Measurements from ENCODE around the gene KAZALD1.

The KAZALD1 gene

GRCh38 chr10:101070098-101070497 is 8.3 kb downstream of the KAZALD1 start:
- DNase-seq, result no peak

GRCh38 chr10:101071267-101071884 is 9.6 kb downstream of the KAZALD1 start:
- DNase-seq, result peak in 1 of 2 donors; percentile 85

DNA sequence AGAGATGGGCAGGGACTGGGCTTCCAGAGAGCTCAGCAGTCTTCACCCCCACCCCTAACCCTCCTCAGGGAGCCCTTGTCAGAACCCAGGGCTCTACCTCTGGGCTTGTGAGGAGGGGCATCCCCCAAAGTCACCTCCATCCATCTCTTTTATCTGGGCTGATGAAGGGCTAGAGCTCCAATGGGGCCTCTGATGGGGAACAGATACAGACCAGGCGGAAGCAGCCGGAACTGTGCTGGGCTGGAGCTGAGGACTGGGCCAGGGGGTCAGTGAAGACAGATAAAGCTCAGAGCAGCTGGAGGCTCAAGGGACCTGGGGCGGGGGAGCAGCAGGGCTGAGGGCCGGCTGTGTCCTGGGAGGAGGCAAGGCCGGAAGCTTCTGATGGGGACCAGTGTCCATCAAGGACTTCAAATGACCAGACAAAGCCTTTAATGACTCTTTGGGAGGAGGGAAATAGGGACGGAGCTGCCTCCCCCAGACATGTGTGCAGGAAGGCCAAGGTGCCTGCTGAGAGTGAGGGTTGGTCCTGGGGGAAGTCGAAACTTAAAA is 10.2 kb downstream of the KAZALD1 start:
- DNase-seq, result no peak

DNA sequence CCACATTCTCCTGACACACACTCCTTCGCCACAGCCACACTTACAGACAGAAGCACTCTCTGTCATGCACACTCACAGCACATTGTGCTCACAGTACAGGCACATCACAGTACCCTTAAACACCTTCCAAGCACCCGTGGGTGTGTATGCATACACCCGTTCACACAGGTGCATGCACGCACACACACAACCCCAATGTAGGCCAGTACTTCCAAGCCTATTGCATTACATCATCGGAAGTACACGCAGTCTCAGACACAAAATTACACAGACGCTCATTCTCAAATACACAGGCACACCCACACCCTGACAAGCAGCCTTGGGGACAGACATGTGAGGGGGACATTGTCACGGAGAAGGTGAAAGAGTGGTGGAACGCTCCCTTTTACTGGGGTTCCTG is 11.1 kb downstream of the KAZALD1 start:
- no peak for DNase-seq

DNA sequence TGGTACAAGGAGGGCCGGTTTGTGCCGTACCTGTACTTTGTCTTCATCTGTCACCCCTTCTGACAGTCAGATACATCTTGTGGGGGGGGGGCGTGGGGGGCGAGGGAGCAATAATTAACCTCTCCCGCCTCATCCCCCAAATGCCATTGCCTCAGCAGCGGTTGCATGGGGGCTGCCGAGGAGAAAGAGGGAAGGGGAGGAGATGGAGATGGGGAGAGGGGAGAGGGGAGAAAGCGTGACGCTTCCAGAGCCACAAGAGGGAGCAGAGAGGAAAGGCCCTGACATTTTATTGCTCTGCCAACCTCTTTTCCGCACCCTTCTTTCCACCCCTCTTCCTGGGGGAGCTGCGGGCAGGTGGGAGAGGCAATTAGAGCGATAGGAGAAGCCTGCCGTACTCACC is 11.8 kb downstream of the KAZALD1 start:
- DNase-seq, result no peak

DNA sequence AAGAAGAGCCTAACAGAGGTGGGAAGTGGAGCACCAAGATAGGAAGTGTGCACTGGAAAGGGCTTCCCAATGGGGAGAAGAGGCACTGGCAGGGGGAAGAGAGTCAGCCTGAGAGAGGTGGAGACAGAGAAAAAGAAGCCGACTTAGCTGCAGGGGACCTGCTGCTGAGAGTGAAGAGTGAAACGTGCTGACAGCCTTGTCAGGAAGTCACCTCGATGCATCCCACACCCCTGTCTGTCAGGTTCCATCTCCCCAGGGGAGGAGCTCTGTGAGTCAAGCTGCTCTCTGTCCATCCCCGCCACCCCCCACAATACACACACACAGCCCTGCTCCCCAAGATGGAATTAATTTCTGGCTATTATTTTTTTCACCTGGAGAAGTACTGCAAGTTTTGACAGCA is 14.0 kb downstream of the KAZALD1 start:
- DNase-seq, result no peak

- DNase-seq, result no peak
Observed at GRCh38 chr10:101076630-101077029, 14.8 kb downstream of the KAZALD1 start.

GRCh38 chr10:101079874-101080273 is 18.1 kb downstream of the KAZALD1 start:
- no peak for DNase-seq

GRCh38 chr10:101080933-101081931 is 19.4 kb downstream of the KAZALD1 start:
- DNase-seq, result no peak

DNA sequence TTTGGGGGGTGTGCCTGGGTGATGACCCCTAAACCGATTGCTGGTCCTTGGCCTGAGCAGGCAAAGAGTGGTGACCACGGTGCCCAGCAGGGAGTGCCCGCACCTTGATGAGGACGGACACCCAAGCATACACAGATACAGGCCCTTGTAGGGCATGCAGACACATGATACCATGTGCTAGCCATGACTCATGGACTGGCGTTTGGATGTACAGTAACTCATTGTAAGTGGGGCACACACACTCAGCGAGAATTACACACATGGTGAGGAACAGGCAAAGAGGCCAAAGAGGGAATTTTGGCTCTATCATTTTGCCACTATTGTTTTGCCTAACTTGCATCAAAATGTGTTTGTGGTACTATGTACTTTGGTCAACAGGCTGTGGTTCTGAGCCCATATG is 24.1 kb downstream of the KAZALD1 start:
- no peak for DNase-seq

- no peak for DNase-seq
Observed at GRCh38 chr10:101087376-101087775, 25.6 kb downstream of the KAZALD1 start.

- DNase-seq, result no peak
Observed at GRCh38 chr10:101087965-101088364, 26.2 kb downstream of the KAZALD1 start.

- DNase-seq, result no peak
Observed at GRCh38 chr10:101089520-101090299, 27.9 kb downstream of the KAZALD1 start.

DNA sequence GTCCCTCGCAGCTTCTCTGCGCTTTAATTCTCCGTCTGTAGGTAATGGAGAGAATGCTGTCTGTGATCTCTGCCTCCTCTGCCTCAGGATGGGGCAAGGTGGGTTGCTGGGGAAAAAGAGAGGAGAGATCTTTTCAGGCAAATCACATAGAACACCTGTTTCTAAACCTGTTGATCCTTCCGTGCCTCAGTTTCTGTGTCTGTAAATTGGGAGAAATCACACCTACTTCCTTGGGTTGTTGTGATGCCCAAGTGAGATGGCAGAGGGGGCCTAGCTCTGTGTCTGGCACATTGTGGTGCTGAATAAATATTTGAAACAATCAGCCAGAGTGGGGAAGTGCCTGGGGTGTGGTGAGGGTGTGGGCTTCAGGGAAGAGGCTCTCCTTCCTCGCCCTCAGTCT is 28.8 kb downstream of the KAZALD1 start:
- DNase-seq, result no peak

DNA sequence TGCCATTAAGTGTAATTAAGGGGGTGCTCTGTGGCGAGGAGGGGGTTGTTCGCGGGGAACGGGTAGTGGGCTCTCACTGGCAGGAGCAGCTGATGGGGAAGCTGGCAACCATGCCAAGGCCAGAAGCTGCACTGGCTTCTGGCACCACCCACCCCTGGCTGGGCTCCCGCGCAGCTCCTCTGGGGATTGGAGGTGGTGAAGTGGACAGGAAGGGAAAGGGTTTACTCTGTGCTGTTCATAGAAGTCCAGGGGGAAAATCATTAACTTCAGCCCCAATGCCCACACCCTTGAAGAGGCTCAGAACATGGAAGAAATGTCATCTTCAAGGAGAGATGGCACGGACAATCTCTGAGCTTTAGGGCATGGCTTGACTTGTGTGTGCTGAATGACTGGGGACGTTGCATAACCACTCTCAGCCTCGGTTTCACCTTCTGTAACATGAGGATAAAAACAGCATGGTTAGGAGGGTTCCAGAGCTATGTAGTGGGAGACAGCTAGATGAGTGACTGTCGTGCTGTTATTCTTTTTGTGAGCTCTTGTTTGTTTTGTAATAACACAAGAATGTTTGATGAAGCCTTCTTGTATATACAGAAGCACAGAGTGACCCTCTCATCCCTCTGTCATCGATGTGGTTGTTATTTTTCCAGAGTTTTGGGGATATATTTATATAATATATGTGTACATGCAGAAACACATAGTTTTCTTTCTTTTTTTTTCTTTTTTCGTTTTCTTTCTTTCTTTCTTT is 29.9 kb downstream of the KAZALD1 start:
- DNase-seq, result no peak

DNA sequence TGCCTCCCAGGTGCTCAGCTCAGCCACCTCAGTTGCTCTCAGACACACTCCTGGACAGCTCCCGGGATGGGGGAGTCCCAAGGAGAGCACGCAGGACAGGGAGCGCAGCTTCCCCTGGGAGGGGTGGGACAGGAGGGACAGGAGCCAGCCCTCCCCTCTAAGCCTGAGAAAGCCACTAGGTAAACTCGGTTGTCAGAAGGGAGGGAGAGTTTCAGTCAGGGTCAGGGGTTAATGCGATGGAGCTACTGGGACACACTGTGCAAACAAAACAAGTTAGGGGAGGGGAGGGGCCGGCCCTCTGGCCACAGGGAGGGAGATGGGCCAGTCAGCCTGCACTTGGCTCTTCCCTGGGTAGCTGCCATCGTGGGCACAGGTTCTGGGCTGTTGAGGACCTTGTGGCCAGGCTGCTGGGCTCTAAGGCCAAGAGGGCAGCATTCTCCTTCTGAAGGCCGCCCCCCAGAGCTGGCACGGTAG is 31.1 kb downstream of the KAZALD1 start:
- DNase-seq, result no peak

GRCh38 chr10:101094121-101094879 is 32.5 kb downstream of the KAZALD1 start:
- no peak for DNase-seq

DNA sequence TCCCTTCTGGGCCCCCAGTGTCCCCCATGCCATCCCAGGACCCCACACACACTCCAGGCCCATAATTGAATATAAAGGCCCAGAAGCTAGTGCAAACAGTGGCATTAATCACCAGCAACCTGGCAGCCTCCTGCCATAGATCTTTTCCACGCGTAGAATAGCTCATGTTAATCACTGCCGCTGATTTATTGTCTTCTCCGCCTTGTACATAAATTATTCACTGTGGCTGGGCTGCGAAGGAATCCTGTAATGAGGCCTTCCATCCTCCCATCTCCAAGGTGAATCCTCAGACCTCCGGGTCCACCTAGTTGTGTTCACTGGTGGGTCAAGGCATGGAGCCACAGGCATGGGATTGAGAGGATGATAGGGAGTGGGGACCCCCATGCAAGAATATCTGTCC is 33.2 kb downstream of the KAZALD1 start:
- DNase-seq, result no peak

GRCh38 chr10:101095550-101096213 is 33.9 kb downstream of the KAZALD1 start:
- DNase-seq, result peak; percentile 68 to 71

DNA sequence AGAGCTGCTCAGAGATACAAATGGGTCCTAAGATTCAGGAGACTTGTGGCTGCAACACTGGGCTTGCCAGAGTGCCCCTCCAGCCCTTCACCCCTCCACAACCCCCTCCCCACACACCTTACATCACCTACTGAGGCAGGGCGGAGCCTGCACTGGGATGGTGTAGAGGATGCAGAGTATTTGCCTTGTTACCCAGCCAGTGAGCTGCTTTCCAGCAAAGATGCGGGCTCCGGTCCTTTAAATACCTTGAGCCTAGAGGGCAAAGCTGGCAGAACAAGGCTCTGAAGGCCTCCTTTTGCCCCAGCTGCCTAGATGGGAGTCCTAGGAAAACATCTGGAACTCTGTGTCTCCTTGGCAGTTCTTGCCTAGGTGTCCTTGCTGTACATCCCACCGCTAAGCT is 34.6 kb downstream of the KAZALD1 start:
- DNase-seq, result no peak

DNA sequence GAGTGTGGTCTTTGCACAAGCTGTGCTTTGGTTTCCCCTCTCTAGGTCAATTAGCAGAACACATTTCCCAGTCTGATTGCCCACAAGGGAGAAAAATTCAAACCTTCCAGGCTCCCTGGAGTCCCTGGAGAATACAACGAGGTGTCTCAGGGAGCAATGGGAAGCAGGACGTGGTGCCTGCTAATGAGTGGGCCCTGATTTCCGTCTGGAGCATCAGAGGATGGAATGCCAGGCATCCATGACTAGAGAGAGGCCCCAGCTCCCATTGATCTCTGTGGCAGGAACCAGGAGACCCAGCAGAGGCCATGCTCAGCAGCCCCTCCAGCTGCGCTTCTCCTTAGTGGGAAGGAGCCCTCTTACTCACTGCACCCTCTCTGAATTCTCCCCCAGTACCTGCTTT is 36.1 kb downstream of the KAZALD1 start:
- DNase-seq, result no peak

Measured in CD4-positive, alpha-beta T cell treated with Interleukin-4 for 1 hour (primary cell).